AG08396 (cell line): ENCODE measurements around the gene TOM1L1.

Experiments used
- DNase-seq: peaks from one replicate; pipeline ENCODE4 v3.0.0; 2012; ENCODE audit warnings: low spot score, mixed read lengths

Gene TOM1L1

DNA sequence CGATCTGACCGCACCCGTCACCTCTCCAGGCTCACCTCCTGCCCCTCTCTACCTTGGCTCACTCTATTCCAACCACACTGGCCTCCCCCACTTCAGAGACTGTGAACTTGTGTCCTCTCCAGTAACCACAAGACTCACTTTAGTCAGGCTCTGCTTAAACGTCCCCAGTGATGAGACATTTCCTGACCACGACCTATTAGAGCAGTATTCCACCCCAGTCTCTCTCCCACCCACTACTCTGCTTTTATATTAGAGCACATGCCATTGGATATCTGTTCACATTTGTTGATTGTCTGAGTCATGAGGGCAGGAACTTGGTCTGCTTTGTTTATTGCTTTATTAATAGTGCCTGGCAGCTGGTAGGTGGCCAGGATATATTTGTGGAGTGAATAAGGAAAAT is 47.7 kb downstream of the TOM1L1 start:
- peak; percentile 65 for DNase-seq

DNA sequence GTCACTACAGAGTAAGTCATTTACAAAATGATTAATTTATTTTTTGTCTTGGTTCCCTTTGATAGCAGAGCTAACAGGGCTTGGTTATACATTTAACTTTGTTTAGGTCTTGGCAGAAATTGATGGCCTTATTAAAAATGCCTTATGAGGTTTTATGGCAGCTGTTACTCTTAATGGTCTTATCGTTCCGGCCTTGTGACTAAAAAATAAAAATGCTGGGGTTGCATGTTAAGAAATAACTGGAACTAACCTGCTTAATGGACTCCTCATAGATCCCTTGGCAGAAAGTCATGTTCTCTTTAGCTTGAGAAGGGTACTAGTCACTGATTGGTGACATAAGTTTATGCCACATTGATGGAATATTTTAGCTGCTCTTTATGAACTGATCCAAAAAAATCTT is 49.5 kb downstream of the TOM1L1 start:
- no peak for DNase-seq

DNA sequence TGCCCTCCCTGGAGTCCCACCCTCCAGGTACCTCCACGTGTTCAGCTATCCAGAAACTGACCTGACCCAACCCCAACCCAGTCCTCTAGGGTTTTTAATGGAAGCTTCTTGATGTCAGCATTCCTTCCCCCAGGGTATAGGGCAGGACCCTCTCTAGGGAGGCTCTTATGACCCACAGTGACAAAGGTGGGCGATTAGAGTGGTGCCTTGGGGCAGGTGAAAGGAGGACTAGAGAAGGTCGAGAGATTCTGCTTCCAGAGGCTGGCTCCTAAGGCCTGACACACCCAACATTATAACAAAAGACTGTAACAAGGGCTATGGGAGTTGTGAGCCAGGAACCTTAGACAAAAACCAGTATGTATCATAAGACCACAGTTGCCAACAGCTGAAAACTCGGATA is 50.6 kb downstream of the TOM1L1 start:
- no peak for DNase-seq

DNA sequence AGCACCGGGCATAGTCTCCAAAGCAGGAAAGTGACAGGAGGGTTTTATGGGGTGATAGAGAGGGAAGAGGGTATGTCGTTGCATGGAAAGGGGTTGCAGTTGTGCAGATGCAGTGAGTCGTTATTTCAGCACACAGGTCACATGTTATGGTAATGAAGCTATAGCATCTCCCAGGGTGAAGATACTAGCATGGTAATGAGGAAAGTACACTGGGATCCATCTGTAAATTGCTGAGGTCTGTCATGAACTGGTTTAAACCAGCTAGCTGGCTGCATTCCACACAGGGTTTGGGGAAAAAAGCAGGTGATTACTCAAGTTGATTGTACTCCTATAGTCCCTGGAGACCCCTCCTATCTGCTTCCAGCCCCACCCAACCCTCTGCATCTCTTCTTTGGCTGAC is 56.1 kb downstream of the TOM1L1 start:
- no peak for DNase-seq

DNA sequence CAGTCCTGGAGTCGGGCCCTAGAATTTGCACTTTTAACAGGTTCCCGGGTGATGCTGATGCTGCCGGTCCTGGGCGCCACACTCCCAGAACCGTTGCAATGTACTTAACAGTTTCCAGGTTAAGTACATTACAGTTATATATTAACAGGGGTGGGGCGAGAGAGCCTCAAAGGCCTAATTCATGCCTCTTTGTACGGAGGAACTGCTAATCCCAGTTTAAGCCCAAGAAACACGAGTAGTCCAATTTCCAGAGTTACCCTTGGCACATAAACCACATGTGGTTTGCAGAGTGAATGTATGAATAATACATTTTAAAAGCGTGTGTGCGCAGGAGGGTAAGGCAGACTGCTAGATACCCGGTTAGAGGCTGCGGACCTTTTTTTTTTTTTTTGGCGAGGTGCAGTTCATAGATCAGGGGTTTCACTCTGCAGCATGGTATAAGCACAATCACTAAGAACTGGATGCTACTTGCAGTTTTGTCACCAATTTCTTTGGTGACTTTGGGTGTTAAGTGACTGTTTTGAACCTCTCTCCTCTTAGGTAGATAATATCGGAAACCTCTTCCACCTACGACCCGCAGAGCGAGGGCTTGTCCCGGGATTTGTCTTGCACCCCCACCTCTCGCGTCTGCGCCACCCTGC is 67.1 kb downstream of the TOM1L1 start:
- peak; percentile 27 for DNase-seq

DNA sequence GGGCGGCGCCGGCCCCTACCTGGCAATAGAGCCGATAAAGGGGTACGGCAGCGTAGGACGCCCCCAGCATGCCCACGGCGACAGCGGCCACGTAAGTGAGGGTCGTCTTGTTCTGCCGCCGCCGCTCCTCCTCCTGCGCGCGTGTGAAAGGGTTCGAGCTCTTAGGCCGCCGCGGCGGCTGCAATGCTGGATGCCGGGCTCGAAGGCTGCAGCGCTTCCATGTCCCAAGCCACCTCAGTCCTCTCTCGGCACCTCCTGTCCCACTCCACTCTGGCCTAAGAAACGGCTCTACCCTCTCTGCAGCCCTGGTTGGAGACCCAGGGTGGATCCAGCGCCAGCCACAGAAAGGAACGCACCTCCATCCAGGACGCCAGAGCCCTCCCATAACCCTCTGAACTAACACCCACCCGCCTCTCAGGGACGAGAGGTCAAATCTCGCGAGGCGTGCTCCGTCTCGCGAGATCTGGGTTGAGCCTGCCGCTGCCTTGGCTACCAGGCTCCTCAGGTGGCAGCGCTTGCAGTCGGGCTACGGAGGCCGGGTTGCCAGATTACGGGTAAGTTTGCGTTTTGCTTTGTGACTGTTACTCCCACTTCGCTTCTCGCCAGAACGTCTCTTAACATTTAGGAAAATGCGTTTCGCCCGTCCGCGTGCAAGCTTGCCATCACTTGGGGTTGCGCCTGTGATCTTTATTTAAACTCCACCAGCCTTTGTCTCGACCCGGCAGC is 67.8 kb downstream of the TOM1L1 start, which contains the start of the genes COX11 and STXBP4:
Gene COX11 (minus strand): TSS at position 393 of the 726 bp plus-strand sequence. CDS start 8 bp downstream, at position 385.
Gene STXBP4 (plus strand): TSS at position 504 of the 726 bp plus-strand sequence. CDS start 17,455 bp downstream, outside the sequence.
- DNase-seq, result peak; percentile 96

DNA sequence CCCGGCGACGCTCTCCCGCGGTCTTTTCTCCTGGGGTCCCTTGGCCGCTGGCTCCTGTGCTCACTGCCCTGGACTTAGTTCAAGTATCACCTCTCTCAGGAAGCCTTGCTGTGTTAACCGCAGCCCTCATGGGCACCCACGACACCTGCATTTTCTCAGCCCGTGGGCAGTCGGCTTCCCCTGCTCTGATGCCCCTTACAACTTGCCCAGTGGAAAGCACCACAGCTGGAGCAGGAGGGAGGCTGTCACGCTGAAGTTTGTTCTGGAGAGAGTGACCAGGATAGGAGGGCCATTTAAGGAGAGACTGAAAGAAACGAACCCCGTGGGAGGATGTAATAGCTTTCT is 68.3 kb downstream of the TOM1L1 start:
- DNase-seq, result peak; percentile 40

DNA sequence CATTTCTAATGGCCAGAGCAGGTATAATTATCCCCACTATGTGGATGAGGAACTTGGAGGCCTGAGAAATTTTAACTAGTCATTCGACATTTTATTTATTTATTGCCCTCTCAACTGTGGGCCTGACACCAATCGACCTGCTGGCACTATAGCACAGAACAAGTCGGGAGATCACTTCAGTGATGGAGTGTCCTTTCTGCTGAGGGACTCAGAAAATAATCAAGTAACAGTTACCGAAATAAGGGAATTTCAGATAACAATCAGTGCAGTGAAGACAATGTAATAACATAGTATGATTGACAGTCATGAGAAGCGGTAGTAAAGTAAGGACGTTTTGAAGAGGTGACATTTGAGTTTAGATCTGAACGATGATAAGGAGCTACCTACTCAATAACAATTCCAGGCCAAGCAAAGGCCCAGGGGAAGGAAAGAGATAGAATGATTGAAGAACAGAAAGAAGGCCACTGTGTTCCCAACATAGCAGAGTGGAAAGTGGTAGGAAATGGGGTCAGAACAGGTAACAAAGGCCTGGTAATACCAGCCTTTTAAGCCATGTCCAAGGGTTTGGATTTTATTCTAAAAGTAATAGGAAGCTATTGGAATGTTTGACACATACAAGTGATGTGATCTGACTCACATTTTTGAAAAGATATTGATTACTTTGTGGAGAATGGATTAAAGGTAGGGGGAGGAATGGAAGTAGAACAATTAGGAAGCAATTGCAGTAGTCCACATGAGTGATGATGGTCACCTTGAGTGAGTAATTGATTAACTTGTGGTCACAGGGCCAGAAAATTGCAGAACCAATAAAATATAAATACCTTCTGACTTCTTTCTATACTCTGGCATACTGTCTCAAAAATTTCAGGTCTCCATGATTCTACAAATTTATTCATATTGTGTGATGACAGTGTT is 69.3 kb downstream of the TOM1L1 start:
- no peak for DNase-seq

DNA sequence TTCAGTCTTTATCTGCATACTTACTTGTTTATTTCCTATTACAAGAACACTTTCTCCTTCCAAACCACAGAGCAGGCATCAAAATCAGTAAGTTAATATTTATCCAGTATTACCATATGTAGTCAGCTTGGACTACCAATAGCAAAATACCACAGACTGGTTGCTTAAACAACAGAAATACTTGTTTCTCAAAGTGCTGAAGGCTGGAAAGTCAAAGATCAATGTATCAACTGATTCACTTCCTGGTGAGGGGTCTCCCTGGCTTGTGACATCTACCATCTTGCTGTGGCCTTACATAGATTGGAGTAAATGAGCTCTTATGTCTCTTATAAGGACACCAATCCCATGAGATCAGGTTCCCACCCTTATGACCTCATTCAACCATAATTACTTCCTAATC is 70.5 kb downstream of the TOM1L1 start:
- DNase-seq, result no peak

DNA sequence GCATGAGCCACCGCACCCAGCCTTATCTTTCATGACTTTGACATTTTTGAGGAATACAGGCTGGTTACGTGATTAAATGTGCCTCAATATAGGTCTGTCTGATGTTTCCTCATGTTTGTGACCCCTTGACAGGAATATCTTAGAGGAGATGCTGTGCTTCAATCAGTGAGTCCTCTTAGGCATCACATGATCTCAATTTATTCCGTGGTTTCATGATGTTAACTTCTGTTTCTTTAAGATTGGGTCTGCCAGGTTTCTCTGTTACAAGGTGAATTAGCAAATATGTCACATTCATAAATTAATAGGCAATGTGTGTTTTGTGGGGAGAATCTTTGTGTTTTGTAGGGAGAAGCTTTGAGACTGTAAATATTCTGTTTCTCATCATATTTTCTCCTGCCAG is 71.2 kb downstream of the TOM1L1 start:
- no peak for DNase-seq

DNA sequence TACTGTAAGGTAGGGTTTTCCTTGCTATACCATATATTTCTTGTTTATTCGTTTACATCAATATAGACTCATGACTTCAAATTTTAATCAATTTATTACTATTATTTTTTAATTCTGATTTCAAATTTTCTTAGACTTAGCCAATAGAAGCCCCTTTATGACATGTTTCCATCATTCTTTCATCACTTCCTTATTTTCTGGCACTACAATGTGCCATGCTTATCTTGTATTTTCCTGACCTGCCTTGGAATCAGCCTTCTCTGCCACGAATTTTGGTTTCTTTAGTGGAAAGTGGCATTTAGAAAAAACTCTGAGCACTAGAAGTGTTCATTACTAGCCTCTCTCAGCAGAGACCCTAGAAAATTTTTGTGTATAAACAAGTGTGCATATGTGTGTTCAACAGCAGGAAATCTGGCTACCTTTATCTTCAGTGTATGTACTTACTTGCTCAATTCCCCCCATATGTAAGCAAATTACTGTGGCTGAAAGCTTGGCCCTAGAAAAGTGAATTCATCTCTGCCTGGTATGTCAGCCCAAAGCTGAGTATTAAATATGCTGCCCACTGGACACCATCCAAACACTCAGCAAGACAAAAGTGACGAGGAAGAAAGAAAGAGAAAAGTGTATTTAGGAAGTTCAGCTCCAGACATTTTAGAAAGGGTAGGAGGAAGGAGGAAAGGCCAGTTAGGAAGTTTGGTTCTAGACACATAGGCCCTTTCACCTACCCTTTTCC is 71.9 kb downstream of the TOM1L1 start:
- DNase-seq, result no peak

DNA sequence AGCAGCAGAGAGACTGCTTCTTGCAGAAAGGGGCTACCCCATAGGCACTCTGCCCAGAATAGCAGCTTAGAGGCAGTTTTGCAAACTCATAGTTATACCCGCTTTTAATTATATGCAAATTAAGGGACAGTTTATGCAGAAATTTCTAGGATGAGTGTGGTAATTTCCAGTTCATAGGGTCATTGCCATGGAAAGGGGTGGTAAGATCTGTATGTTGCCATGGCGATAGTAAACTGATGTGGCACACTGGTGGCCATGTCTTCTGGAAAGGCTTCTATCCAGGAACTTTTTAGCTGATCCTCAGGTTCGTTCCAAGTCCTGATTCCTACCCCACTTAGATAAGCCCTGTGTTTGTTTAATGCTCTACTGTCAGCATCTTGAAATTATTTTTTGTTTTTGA is 74.1 kb downstream of the TOM1L1 start:
- no peak for DNase-seq

DNA sequence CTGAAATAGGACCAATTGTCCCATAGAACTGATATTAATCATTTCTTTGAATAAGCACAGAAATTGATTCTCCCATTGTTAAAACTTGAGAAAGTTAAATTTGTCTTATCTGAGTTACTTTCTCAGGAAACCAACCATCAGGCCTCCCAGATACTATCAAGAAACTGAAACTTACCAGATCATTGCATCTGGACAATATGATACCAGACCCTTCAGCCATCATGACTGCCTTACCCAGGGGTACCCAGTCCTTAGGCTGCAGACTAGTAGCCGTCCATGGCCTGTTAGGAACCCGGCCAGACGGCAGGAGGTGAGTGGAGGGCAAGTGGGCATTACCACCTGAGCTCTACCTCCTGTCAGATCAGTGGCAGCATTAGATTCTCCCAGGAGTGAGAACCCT is 75.7 kb downstream of the TOM1L1 start:
- DNase-seq, result no peak

DNA sequence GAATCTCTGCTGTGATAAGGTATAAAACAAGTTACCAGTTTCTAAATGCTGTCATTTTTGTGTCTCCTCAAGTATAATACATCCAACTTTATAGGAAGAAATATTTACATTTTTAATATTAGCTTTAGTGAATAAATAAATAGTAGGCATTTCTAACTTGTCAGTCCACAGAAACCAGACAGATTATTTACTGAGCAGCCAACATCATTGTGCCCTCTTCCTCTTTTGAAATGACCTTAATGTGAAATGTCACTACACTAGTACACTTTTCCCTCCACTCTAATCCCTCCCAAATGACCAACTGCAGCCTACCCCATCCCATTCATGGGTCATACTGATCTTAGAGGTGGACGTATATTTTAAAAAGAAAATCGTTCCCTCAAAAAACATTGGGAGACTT is 77.1 kb downstream of the TOM1L1 start:
- DNase-seq, result no peak

DNA sequence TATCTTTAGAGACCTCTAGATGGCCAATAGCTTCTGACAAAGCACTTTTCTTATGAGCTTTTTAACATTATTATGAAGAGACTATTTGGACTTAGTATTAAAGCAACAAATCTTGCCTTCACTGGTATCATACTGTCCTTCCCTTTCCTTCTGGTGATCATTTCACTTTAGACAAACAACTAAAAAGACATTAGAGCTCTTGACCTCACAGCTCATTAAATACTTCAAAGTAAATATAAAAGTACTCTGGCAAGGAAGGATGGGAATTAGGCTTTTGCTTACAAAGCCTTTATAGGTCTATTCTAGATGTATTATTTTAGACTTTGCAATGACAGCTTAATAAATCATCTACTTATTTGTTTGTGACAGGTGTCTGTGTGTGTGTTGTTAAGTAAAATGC is 79.0 kb downstream of the TOM1L1 start:
- no peak for DNase-seq

DNA sequence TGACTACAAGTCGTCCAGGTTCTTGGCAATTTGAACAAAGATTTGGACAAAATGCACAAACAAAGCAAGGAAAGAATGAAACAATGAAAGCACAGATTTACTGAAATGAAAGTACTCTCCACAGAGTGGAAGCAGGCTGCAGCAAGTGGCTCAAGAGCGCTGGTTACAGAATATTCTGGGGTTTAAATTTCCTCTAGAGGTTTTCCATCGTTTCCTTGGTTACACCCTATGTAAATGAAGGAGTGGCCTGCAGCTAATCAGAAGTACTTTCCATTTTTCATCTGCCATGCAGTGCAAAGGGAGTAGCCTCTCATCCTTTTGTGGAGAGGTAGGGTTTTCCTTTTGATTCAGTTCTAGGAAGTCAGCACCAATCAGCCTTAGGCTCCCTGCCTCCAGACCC is 79.7 kb downstream of the TOM1L1 start:
- DNase-seq, result no peak

DNA sequence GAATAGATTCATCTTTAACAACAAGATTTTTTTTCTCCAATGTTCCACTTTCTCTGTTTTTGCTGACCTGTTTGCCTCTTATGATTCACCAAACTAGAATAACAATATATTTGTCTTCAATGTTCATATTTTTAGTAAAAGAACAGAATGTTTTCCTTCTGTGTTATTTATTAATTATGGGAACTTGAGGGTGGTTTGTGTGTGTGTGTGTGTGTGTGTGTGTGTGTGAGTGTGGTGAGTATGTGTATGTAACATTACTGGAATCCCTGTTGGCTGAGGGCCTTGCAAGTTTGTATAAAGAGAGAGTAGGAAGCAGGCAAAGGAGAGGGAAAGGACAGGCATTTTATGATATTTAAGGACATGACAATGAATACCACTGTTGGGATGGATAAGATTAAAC is 81.7 kb downstream of the TOM1L1 start:
- no peak for DNase-seq

DNA sequence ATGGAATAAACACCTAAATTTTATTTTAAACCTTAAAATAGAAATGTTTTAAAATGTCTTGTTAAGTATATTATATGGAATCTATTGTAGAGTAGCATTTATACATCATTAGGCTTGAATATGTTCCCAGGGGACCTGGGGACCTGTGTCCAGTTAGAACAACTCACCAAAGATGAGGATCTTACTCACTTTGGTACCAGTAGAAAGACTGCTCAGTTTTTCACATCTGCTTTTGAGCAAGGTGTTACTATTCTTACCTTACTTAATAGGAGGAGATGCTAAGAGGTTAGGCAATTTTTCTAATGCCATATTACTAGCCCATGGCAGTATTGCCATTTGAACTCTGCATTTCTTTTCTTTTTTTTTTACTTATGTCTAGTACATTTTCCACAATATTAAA is 82.6 kb downstream of the TOM1L1 start:
- DNase-seq, result no peak

DNA sequence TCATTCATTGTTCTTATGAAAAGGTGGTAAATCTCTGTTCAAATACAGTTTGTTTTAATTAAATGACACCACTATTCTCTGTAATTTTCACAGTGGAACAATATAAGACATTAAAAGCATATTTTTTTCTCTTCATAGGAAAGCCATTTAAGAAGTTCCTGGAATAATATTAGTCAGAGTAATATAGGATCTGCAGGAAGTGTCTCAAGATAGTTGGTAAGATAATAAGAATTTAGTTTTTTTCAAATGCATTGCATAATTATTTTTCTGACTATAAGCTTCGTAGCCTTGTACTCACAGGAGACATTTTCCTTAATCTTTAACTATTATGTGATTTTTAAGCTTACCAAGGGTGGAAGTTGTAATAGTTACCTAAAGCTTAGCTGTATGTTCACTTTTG is 84.8 kb downstream of the TOM1L1 start:
- DNase-seq, result no peak

DNA sequence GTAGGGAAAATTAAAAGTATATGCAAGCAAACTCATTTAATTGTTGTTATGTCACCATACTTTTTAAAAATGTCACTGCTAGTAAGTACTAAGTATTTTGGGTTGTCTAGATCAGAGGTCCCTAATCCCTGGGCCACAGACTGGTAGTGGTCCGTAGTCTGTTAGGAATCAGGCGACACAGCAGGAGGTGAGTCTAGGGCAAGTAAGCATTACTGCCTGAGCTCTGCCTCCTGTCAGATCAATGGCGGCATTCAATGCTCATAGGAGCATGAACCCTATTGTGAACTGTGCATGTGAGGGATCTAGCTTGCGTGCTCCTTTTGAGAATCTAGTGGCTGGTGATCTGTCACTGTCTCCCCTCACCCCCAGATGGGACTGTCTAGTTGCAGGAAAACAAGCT is 89.5 kb downstream of the TOM1L1 start:
- no peak for DNase-seq

DNA sequence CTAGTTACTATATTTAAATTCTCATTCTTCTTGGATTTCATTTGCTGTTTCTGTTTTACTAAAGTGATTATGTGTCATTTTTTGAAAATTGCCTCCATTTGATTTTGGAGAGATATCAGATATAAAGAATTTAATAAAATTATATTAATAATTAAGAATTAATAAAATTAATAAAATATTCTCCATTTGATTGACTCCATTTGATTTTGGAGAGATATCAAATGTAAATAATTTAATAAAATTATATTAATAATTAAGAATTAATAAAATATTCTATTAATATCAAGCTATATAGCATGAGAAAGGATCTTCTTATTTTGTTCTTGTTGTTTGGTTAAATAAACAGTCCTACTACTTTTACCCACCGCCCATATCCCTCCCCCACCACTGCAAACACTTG is 90.9 kb downstream of the TOM1L1 start:
- DNase-seq, result no peak
